Hematopoietic multipotent progenitor cell treated with erythropoietin and hydrocortisone succinate and interleukin-3 and kit ligand, for 6 days (in vitro differentiated cells): ENCODE results near the gene EPN1.
A peak's percentile ranks its signal among the peaks of the same experiment; 100 is the strongest.

Experiments
- DNase-seq: peaks from one replicate; pipeline ENCODE4 v3.0.0-alpha.2; 2015

The EPN1 gene

DNA sequence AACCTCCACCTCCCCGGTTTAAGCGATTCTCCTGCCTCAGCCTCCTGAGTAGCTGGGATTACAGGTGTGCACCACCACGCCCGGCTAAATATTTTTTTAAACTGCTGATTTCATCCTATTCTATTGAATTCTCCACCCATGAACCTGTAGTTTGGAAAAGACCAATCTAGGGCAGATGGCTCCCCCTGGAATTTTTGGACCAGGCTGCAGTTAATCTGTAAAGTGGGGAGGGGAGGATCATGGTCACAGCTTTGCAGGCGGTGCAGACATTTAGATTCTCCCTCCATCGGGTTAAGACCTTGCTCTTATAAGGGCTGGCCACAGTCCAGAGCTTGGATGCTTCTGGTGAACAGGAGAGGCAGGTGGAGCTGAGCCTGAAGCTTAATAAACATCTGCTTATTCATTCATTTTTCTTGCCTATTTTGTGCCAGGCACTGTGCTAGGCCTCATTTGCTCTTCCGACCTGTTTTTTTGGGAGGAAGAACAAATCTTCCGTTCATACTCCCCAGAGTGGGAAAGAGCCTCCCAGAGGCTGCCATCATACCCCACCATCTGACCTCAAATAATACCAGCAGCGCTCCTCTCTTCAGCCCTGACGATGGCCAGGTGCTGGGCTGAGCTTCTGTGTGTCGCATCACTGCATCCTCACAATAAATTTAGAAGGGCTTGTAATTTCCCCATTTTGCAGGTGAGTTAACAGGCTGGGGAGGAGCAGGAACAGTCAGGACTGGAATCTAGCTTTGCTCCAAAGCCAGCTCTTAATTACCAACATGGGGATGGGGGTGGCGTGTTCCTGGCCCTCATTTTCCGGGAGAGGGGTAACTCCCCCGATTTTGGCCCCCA lies 27.9 kb upstream of the EPN1 start:
- DNase-seq: peak; percentile 44

GRCh38 chr19:55647732-55648584 lies 27.1 kb upstream of the EPN1 start, which contains the start of gene CCDC106:
TSS of gene CCDC106 (plus strand) at chr19:55648212. CDS start at chr19:55649047, 835 bp downstream.
- peak; percentile 69 for DNase-seq

DNA sequence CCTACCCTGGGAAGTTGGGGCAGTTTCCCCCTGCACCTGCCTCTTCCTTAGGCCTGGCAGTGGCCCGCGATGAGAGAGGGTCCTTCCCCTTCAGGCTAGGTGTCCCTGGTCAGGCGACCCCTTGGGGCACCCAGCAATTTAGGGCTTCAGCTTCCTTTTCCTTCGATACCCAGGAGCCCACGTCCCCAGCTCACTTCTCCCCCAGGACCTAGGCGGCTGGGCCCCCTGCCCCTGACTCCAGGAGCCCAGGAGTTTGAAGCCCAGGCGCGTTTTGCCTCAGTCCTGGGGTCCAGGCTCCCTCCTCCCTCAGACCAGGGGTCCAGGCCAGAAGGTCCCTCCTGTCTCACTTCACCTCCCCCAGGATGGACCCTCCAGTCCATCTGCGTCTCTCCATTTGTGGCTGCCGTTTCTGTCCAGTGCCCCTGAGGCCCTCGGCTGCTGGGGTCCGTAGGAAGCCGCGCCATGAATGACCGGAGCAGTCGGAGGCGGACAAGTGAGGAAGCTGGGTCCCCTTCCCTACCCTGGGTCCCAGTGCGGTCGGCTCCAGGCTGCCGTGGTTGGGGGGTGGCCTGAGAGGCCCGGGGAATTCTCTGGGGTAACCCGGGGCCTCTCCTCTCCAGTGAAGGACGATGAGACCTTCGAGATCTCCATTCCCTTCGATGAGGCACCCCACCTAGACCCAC lies 26.3 kb upstream of the EPN1 start:
- DNase-seq: peak; percentile 44

DNA sequence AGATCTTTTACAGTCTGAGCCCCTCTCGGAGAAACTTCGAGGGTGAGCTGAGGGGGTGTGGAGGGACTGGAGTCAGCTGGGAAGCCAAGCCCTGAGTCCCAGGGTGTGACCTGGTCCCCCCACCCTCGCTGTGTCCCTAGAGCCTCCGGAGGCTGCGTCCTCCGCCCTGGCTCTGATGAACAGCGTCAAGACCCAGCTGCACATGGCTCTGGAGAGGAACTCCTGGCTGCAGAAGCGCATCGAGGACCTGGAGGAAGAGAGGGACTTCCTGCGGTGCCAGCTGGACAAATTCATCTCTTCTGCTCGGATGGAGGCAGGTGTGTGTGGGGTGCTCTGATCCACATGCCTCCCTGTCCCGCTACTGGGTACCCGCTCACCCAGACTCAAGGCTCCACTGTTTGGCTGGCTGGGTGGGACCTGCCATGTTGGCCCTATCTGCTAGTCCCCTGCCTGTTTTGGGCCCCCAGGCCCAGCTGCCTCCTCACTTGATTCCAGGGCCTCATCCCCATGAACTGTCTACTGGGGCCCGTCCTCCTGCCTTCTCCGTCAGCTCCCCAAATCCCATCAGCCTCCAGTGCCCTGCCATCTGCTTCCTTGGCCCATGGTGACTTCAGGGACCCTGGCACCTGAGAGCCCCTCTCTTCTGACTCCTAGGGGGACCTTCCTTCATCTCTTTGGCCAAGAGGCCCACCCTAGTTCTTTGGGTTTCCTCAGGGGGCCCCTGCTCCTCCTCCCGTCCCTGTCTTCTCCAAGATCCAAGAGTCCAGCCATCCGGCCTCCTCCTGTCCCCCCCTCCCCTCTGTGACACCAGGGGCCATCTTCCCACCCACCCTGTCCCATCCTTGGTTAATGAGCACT lies 25.5 kb upstream of the EPN1 start:
- DNase-seq: no peak

DNA sequence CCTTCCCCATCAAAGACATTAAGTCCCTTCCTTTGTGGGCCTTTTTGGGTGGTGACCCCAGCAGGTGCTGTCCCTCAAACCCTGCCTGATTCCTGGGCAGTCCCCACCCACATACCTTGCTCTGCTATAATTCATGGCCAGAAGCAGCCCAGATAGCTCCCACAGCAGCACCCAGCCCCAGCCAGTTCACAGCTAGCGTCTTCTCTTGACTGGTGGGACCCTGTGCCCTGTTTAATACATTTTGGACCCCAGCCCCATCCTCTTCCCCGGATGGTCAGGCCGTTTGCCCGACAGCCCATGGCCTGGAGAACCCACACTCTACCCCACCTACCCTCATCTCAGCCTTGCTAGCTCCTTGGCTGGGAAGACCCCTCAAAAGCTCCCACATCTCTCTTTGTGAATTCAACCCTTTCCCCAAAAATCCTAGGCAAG lies 24.9 kb upstream of the EPN1 start:
- no peak for DNase-seq

DNA sequence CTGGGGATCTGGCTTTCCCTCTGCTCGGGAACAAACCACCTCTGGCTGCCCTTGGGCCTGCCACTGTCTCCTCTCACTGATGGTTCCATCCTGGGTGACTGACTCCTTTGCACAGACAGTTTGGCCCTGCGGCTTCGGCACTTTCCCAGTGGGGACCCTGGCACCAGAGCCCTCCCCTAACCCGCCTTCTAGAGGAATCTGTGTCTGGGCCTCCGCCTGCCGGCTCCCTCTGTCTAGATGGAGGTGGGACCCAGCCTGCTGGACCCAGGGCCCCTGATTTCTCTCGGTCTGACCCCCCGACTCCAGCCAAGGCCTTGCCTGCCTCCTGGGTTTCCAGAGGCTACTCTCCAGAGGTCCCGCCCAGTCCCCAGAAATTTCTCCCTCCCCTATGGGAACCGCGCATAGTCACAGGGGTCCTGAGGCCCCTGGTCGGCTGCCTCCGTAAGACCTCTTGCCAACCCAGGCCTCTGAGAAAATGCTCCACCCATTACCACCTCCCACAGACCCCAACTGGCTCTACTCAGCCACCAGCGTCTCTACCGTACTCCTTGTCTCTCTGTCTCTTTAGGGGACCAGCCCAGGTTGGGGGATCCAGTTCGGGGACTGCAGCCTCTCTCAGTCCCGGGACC lies 24.3 kb upstream of the EPN1 start:
- DNase-seq: no peak

GRCh38 chr19:55651236-55651635 lies 23.8 kb upstream of the EPN1 start:
- no peak for DNase-seq

DNA sequence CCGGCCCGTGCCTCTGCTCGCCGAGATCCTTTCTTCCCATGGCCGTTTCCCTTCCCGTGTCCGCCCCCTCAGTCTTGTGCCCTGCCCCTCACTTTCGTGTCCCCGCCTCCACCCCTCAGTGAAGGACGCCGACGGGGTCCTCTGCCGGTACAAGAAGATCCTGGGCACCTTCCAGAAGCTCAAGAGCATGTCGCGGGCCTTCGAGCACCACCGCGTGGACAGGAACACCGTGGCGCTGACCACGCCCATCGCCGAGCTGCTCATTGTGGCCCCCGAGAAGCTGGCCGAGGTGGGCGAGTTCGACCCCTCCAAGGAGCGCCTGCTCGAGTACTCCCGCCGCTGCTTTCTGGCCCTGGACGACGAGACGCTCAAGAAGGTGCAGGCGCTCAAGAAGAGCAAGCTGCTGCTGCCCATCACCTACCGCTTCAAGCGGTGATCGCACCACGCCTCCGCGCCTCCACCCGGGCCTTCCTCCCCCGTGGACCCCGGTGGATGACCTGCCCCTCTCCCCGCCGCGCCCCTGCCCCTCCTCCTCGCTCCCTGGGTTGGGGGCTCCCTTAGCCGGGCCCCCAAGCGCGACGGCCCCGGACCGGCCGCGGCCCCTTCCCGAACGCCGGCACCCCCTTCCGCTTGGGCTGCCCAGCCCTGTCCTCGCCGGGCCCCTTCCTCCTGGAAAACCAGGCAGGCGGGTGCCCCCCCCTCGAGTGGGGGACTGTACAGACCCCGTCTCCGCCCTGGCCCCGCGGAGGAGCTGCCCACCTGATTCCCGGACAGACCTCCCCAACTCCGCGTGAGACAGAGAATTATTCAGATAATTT lies 22.5 kb upstream of the EPN1 start:
- no peak for DNase-seq

DNA sequence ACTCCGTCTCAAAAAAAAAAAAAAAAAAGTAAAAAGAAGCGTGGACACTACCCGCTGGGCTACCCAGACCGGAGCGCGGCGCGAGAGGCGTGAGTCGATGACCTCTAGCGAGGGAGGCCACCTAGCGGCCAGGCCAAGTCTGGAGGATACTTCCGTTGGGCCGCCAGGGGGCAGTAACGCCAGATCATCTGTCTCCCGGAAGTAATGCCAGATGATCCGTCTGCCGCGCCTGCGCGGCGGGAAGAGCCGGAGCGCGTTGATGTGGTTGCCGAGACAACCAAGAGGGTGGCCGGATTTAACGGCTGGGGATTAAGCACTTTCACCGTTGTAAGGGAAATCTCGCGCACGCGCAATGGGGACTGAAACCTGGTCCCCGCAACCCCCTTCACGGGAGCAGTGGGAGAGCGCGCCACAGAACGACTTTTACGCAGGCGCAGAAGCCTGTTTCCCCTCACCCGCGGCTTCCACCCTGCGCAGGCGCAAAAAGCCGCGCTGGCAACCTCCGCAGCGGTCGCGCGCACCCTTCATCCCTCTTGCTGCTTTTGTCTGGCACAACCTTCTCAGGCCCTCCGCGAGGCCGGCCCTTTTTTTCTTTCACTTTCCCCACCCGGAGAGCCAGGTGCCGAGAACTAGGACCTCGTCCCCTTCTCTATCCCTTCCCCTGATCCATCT lies 21.2 kb upstream of the EPN1 start:
- peak; percentile 99 for DNase-seq

DNA sequence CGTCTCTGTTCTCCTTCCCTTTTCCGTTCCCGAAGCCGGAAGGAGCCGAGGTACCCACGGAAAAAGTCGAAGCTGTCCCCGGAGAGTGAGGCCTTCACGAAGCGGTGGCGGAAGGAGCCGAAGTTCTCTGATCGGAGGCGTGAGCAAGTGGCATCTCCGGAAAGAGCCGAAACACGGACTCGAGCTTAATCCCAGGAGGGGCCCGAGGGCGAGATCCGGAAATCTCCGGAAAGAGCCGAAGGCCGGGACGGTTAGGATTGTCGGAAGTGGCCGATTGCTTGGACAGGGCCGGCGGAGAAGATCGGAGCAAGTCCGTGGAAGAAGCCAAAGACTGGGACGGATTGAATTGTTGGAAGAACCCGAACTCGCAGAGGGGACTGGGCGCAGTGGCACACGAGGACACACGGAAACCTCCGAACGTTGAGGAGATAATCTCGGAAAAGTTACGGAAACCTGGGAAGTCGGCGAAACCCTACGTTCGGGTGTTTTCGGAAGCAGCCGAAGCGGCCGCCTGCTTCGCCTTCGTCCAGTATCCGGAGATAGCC lies 20.6 kb upstream of the EPN1 start:
- peak; percentile 100 for DNase-seq

DNA sequence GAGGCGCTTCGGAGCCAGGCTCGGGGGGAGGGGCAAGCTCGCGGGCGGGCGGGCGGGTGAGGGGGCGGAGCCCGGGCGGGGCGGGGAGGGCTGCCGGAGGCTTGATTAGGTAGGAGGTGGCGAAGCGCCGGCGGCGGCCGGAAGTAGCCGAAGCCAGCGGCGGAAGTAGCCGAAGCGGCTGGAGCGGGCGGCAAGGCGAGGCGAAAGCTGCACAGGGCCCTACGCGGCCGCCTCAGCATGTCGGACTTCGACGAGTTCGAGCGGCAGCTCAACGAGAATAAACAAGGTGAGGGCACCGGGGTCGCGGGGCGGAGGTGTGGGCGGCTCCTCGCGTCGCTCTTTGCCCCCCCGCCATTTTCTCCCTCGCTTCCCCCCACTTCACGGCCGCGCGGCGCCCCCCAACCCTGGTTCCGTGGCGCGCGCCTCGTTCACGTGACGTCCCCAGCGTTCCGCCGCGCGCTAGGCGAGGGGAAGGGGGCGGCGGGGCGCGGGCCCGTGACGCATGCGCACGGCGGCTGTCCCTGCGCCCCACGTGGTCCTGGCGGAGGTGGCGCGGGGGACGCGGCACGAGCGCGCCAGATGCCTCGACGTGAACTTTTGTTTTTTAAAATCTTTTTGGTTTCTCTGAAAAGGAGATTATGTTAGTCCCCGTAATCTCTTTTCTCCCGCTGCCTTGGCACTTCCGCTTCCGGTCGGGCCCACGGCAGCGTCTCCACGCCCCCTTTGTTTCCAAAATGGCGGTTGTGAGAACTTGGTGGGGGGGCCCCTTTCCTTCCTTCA lies 20.0 kb upstream of the EPN1 start, which contains the start of gene U2AF2:
U2AF2 (plus strand) TSS at position 168 of the 780 bp plus-strand sequence; CDS start at position 238, 70 bp downstream.
- peak; percentile 96 for DNase-seq

- no peak for DNase-seq
These were observed 19.4 kb upstream of the EPN1 start for GRCh38 chr19:55655648-55656040.

- DNase-seq: no peak
These were observed 18.5 kb upstream of the EPN1 start for GRCh38 chr19:55656552-55656951.

DNA sequence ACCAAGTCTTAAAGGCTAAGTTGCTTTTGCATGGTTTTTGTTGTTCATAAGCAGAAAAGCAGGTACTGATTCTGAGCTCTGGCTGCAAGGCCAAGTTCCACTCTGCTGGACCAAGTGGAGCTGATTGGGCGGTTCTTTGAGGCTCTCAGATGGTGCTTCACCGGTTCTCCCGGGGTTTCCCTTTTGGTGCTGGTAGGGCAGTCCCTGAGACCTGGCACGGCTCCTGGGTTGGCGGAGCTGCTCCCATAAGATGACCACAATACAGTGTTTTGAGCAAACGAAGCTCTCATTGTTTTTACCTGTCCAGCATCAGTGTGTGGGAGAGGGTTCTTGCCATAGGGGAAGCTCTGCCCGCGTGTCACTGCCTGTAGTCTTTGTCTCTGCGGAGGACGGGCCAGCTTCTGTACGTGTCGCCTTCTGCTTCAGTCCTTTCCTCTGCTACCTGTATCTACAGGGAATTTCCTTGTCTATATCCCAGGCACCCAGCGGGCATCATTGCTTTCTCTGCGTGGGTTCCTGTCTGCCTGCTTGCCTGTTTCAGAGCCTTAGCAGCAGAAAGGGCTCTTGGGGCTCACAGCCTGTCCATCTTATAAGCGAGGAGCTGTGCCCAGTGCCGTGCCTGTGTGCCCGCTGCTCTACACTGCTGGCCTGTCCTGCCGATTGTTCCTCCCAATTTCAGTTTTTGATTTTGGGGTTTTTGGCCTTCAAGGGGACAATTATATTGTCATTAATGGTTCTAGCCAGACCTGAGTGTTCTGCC lies 17.9 kb upstream of the EPN1 start:
- peak; percentile 32 for DNase-seq

DNA sequence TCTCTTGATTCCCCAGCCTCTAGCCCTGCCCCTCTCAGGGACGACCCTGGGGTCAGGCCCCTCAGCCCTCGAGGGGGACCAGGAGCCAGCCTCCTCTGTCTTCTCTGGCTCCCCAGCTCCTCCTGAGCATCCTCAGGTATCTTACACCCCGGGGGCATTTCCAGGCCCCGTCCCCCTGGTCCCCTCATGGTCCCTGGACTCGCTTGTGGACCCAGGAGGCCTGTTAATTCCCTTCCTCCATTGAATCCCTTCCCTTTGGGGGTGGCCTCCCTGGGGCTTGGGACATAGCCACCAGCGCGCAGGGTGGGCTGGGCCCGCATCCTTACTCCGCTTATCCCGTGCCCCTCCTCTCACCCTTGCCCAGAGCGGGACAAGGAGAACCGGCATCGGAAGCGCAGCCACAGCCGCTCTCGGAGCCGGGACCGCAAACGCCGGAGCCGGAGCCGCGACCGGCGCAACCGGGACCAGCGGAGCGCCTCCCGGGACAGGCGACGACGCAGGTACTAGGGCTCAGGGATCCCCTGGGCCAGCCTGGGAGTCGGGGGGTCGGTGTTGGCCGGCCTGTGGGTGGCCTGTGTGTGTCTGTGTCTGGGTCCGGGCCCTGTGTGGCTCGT lies 16.1 kb upstream of the EPN1 start:
- DNase-seq: no peak

- no peak for DNase-seq
These were observed 15.2 kb upstream of the EPN1 start for GRCh38 chr19:55659822-55660221.

GRCh38 chr19:55660404-55660803 lies 14.6 kb upstream of the EPN1 start:
- DNase-seq: no peak

- no peak for DNase-seq
These were observed 14.0 kb upstream of the EPN1 start for GRCh38 chr19:55660991-55661390.
